IMR-90 (cell line): ENCODE data around the gene ASF1B. TPM values are rescaled to one million over a fixed set of nuclear protein-coding genes. Genes with fewer than 3 reads are reported as not detected.

ENCODE experiments used
- ATAC-seq: fragments of 200-7000 bp; cut with Tn5 transposase; 2 replicates; pipeline ENCODE4 v1.9.1; 2020; ENCODE audit warnings: low read depth, mild to moderate bottlenecking, moderate library complexity
- BruUV-seq: library from RNA; stranded (reverse); fragments of 400-500 nt; replicated peaks from 2 replicates; lab custom pipeline; 2021; lab: Mats Ljungman, UMichigan
- CTCF ChIA-PET: fragments of 300-600 bp; formaldehyde crosslinking; extraction: SDS; loops from one replicate; lab custom pipeline; 2021; ENCODE audit warnings: antibody characterized with exemption; lab: Yijun Ruan, JAX
- POLR2A ChIA-PET: fragments of 300-600 bp; sonication (Branson Sonifier 250); formaldehyde crosslinking; loops from one replicate; lab custom pipeline; 2022; ENCODE audit warnings: antibody characterized with exemption; ENCODE audit not compliant: unreplicated experiment; lab: Charles Lee
- DNase-seq: peaks from one replicate; pipeline ENCODE4 v3.0.0; 2013
- H2AFZ ChIP-seq: replicated peaks from 2 replicates; pipeline ENCODE3; 2013; ENCODE audit warnings: low read length, mild to moderate bottlenecking; ENCODE audit not compliant: poor library complexity
- H2AK5ac ChIP-seq: 2 replicates; pipeline ENCODE4 v1.6.1; 2013; ENCODE audit warnings: low read depth, low read length, inconsistent platforms
- H2AK9ac ChIP-seq: replicated peaks from 2 replicates; pipeline ENCODE3; 2013; ENCODE audit warnings: mild to moderate bottlenecking, low read depth, low read length, moderate library complexity; ENCODE audit not compliant: poor library complexity
- H2BK120ac ChIP-seq: 2 replicates; pipeline ENCODE4 v1.6.1; 2013; ENCODE audit warnings: low read depth, low read length, inconsistent platforms
- H2BK15ac ChIP-seq: 3 replicates; pipeline ENCODE4 v1.6.1; 2013; ENCODE audit warnings: low read depth, low read length, inconsistent platforms
- H2BK20ac ChIP-seq: 2 replicates; pipeline ENCODE4 v1.6.1; 2013; ENCODE audit warnings: low read depth, mild to moderate bottlenecking, inconsistent platforms, low read length, moderate library complexity
- H2BK5ac ChIP-seq: 2 replicates; pipeline ENCODE4 v1.6.1; 2013; ENCODE audit warnings: mild to moderate bottlenecking, low read depth, low read length, inconsistent platforms; ENCODE audit not compliant: poor library complexity, severe bottlenecking
- H3K14ac ChIP-seq: replicated peaks from 2 replicates; pipeline ENCODE4 v1.6.1; 2013; ENCODE audit warnings: low read depth, low read length, inconsistent platforms
- H3K18ac ChIP-seq: 2 replicates; pipeline ENCODE4 v1.6.1; 2013; ENCODE audit warnings: low read depth, low read length, control low read depth
- H3K23ac ChIP-seq: 2 replicates; pipeline ENCODE4 v1.6.1; 2013; ENCODE audit warnings: low read depth, low read length, inconsistent platforms
- H3K27ac ChIP-seq: 2 replicates; pipeline ENCODE4 v1.5.1; 2013; ENCODE audit warnings: mild to moderate bottlenecking, control low read depth, low read length; ENCODE audit not compliant: insufficient read depth
- H3K27me3 ChIP-seq: 2 replicates; pipeline ENCODE4 v1.6.1; 2013; ENCODE audit warnings: low read length; ENCODE audit not compliant: control insufficient read depth, insufficient read depth
- H3K36me3 ChIP-seq: 2 replicates; pipeline ENCODE4 v1.6.1; 2013; ENCODE audit warnings: low read length, mixed read lengths; ENCODE audit not compliant: control insufficient read depth, insufficient read depth
- H3K4ac ChIP-seq: 2 replicates; pipeline ENCODE4 v1.6.1; 2013; ENCODE audit warnings: low read depth, low read length, inconsistent platforms
- H3K4me1 ChIP-seq: 2 replicates; pipeline ENCODE4 v1.6.1; 2013; ENCODE audit warnings: low read length, mixed read lengths; ENCODE audit not compliant: control insufficient read depth, insufficient read depth
- H3K4me2 ChIP-seq: 2 replicates; pipeline ENCODE4 v1.6.1; 2013; ENCODE audit warnings: low read depth, mild to moderate bottlenecking, control low read depth, low read length, moderate library complexity
- H3K4me3 ChIP-seq: 2 replicates; pipeline ENCODE4 v1.5.1; 2013; ENCODE audit warnings: low read depth, mild to moderate bottlenecking, control low read depth, low read length, moderate library complexity; ENCODE audit not compliant: insufficient read depth
- H3K56ac ChIP-seq: 2 replicates; pipeline ENCODE4 v1.6.1; 2013; ENCODE audit warnings: low read length, inconsistent platforms; ENCODE audit not compliant: insufficient read depth; ENCODE audit errors: extremely low read depth
- H3K79me1 ChIP-seq, 2 experiments: 2 replicates each; pipeline ENCODE4 v1.6.1; 2013; ENCODE audit warnings: low read length in 2 of 2, inconsistent platforms in 1 of 2, low read depth in 1 of 2
- H3K9ac ChIP-seq: 2 replicates; pipeline ENCODE4 v1.6.1; 2013; ENCODE audit warnings: low read depth, low read length, control low read depth
- H3K9me1 ChIP-seq: 2 replicates; pipeline ENCODE4 v1.6.1; 2013; ENCODE audit warnings: low read length, inconsistent platforms; ENCODE audit not compliant: insufficient read depth
- H3K9me3 ChIP-seq: 2 replicates; pipeline ENCODE4 v1.6.1; 2013; ENCODE audit warnings: low read length; ENCODE audit not compliant: control insufficient read depth, insufficient read depth
- H4K20me1 ChIP-seq: 2 replicates; pipeline ENCODE4 v1.6.1; 2013; ENCODE audit warnings: low read length, inconsistent platforms; ENCODE audit not compliant: insufficient read depth
- H4K5ac ChIP-seq: 2 replicates; pipeline ENCODE4 v1.6.1; 2013; ENCODE audit warnings: mild to moderate bottlenecking, low read depth, low read length, control low read depth
- H4K8ac ChIP-seq, 2 experiments: 2 replicates each; pipeline ENCODE4 v1.6.1; 2013; ENCODE audit warnings: low read depth in 2 of 2, low read length in 2 of 2, control low read depth in 1 of 2, inconsistent platforms in 1 of 2
- H4K91ac ChIP-seq: 2 replicates; pipeline ENCODE4 v1.6.1; 2013; ENCODE audit warnings: low read depth, low read length, inconsistent platforms; ENCODE audit not compliant: insufficient read depth
- BHLHE40 ChIP-seq: fragments of 150-350 bp; IDR thresholded peaks from 2 replicates; pipeline ENCODE4 v1.6.1; 2016; ENCODE audit warnings: mild to moderate bottlenecking, low read depth, low read length
- CEBPB ChIP-seq: IDR thresholded peaks from 2 replicates; pipeline ENCODE4 v1.6.1; 2012; ENCODE audit warnings: low read depth, low read length, improper control_type of control experiment
- CHD1 ChIP-seq: IDR thresholded peaks from 2 replicates; pipeline ENCODE4 v1.6.1; 2012; ENCODE audit warnings: low read depth, low read length, improper control_type of control experiment
- CTCF ChIP-seq: conservative IDR thresholded peaks from 2 replicates; pipeline ENCODE4 v1.5.1; 2012; ENCODE audit warnings: mild to moderate bottlenecking, low read depth, low read length, improper control_type of control experiment
- ELK1 ChIP-seq: fragments of 150-350 bp; IDR thresholded peaks from 2 replicates; pipeline ENCODE4 v1.6.1; 2016; ENCODE audit warnings: low read depth, mild to moderate bottlenecking, low read length, moderate library complexity, borderline replicate concordance
- FOS ChIP-seq: fragments of 150-350 bp; IDR thresholded peaks from 2 replicates; pipeline ENCODE4 v1.6.1; 2016; ENCODE audit warnings: low read depth, low read length
- MAFK ChIP-seq: IDR thresholded peaks from 2 replicates; pipeline ENCODE4 v1.6.1; 2012; ENCODE audit warnings: low read depth, low read length, improper control_type of control experiment
- MAZ ChIP-seq: IDR thresholded peaks from 2 replicates; pipeline ENCODE4 v1.6.1; 2012; ENCODE audit warnings: low read depth, mild to moderate bottlenecking, low read length, improper control_type of control experiment, moderate library complexity, borderline replicate concordance
- NFE2L2 ChIP-seq: fragments of 150-350 bp; IDR thresholded peaks from 2 replicates; pipeline ENCODE4 v1.6.1; 2016; ENCODE audit warnings: low read depth, mild to moderate bottlenecking, low read length
- POLR2A ChIP-seq: IDR thresholded peaks from 2 replicates; pipeline ENCODE4 v1.6.1; 2012; ENCODE audit warnings: mild to moderate bottlenecking, low read depth, low read length
- RAD21 ChIP-seq: IDR thresholded peaks from 2 replicates; pipeline ENCODE4 v1.6.1; 2012; ENCODE audit warnings: low read length, improper control_type of control experiment
- RCOR1 ChIP-seq: IDR thresholded peaks from 2 replicates; pipeline ENCODE4 v1.6.1; 2012; ENCODE audit warnings: mild to moderate bottlenecking, low read length, improper control_type of control experiment; ENCODE audit not compliant: insufficient replicate concordance
- RFX5 ChIP-seq: IDR thresholded peaks from 2 replicates; pipeline ENCODE4 v1.8.0; 2012; ENCODE audit warnings: low read depth, mild to moderate bottlenecking, low read length, moderate library complexity
- USF2 ChIP-seq: fragments of 150-350 bp; IDR thresholded peaks from 2 replicates; pipeline ENCODE4 v1.6.1; 2017; ENCODE audit warnings: mild to moderate bottlenecking, antibody characterized with exemption, low read length, low read depth
- WGBS, 2 experiments: methylation state at CpG; one replicate each; pipeline versions ENCODE4 v1.1.5 to v1.1.7; 2013; ENCODE audit warnings: missing lambda C conversion rate in 2 of 2; ENCODE audit not compliant: insufficient read length in 1 of 2; ENCODE audit errors: extremely low coverage in 2 of 2; 5-methylcytosine and 5-hydroxymethylcytosine counted together
- dilution Hi-C: fragments of 300-500 bp; cut with HindIII; formaldehyde crosslinking; loops from one replicate; pipeline ENCODE4 v1.14.3; 2018; ENCODE audit warnings: low sequenced_read_pairs; ENCODE audit not compliant: unreplicated experiment
- in situ Hi-C: fragments of 300-500 bp; cut with MboI; formaldehyde crosslinking; loops from 3 replicates; pipeline ENCODE4 v1.14.3; 2019; ENCODE audit warnings: low sequenced_read_pairs, inconsistent platforms, mixed read lengths
- intact Hi-C: fragments of 100-400 bp; cut with micrococcal nuclease; formaldehyde crosslinking; loops from 2 replicates; pipeline ENCODE4 v1.10.0; 2022
- polyA plus RNA-seq, 3 experiments: library from polyadenylated mRNA; depleted of rRNA; stranded (reverse); fragments of >200 nt; gene quantifications; 2 replicates each; pipeline ENCODE4 v1.2.3, GENCODE V29; 2012; ENCODE audit warnings: low replicate concordance in 1 of 3
- total RNA-seq: library from RNA; depleted of rRNA; stranded (reverse); fragments of >200 nt; gene quantifications from 2 replicates; pipeline ENCODE4 v1.2.3, GENCODE V29; 2012

The ASF1B gene
- total and polyA plus RNA-seq, 2 of the 4 experiments (the other 2 are of a cell fraction): 10.4 to 12.1 TPM

- Histone ChIP-seq H3K27me3 (no peaks in the 10 kb centered on the region), H3K9me1 (peaks cover 17% of the 10 kb centered on the region; the same call in 1 of the 2 replicates), H2BK5ac (no peak overlapping the region), H3K56ac (no peak overlapping the region), H4K20me1 (peaks cover 8% of the 10 kb centered on the region), H2AK5ac (no peak overlapping the region), H3K79me1 (peaks cover 10 to 77% of the 10 kb centered on the region in 2 experiments), H4K5ac (no peak overlapping the region), H3K4me3 (no peak overlapping the region), H3K9ac (no peak overlapping the region), H3K27ac (no peak overlapping the region), H2BK120ac (no peak overlapping the region), H3K23ac (no peak overlapping the region), H3K9me3 (no peaks in the 10 kb centered on the region), H2AK9ac (no peak overlapping the region), H3K4me2 (no peak overlapping the region), H3K36me3 (no peaks in the 10 kb centered on the region), H3K14ac (no peak overlapping the region), H3K4me1 (peaks cover 23% of the 10 kb centered on the region), H4K91ac (no peak overlapping the region), H2BK15ac (no peak overlapping the region), H2AFZ (no peak overlapping the region), H3K4ac (no peak overlapping the region), H3K18ac (no peak overlapping the region), H4K8ac (no peak overlapping the region; a peak in 1 of 4 replicates), H2BK20ac (no peak overlapping the region)
- ChIA-PET POLR2A (no interaction called here), CTCF (interaction anchor here (1.3 kb wide), 1 partner anchor 42 kb away, joined by 3 read pairs; the partner anchor contains the start of gene MISP3)
- TF ChIP-seq RFX5 (no peak), RAD21 (no peak), CHD1 (no peak), NFE2L2 (no peak), CTCF (no peak), BHLHE40 (no peak), ELK1 (no peak), POLR2A (no peak), MAZ (no peak), MAFK (no peak), FOS (no peak), CEBPB (no peak), USF2 (no peak), RCOR1 (no peak)
- in situ Hi-C loops: no loop called here
- intact Hi-C loops: no loop called here
- no TSS peak for BruUV-seq
- dilution Hi-C loops: no loop called here
- ATAC-seq: no peak
- 93% methylated on average over 2 of the region's 7 CpGs; no CpG with 5 or more reads in 1 of the 2 experiments for WGBS, 2 experiments
- DNase-seq: no peak
These were observed 21.9 kb downstream of the ASF1B start for GRCh38 chr19:14114439-14114838.
